Skin of body (tissue), 2 donors: ENCODE measurements around the gene PHRF1. TPM values are rescaled to one million over a fixed set of nuclear protein-coding genes. Genes with fewer than 3 reads are reported as not detected.

Experiments
- DNase-seq: peaks from one replicate; lab custom pipeline; 2025; lab: John Stamatoyannopoulos, UW
- total RNA-seq: library from RNA; depleted of rRNA; stranded (reverse); fragments of >200 nt; gene quantifications from one replicate; pipeline ENCODE4 v1.2.3, GENCODE V29; 2014

PHRF1 gene
- total RNA-seq, 1 donor from 2014 or later: 18.8 TPM

DNA sequence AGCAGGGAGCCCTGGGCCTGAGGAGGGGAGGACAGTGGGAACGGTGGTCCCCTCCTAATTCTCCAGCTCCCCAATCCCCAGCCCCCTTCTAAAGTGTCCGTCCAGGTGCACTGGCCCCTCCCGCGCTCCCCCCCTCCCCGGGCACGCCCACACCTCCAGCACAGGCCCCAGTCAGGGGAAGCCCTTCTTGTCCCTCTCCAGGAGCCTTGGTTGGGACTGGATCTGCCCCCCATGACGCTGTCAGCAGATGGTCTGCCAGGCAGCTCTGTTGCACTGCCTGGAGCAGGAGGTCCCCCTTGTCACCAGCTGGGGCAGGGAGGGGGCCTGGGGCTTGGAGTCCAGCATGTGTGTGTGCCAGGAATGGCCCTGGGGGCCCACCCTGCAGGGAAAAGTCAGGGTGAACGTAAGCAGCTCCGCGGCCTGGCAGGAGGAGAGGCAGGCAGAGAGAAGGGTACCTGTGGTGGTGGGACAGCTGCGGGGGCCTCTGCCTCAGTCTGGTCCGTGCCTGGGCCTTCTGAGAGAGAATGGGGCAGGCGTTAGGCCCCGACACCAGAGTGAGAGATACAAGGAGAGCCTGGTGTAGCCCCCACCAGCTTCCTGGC is 37.9 kb downstream of the PHRF1 start:
- no peak for DNase-seq

- no peak for DNase-seq
Measured at GRCh38 chr11:614623-615503, 38.6 kb downstream of the PHRF1 start.

DNA sequence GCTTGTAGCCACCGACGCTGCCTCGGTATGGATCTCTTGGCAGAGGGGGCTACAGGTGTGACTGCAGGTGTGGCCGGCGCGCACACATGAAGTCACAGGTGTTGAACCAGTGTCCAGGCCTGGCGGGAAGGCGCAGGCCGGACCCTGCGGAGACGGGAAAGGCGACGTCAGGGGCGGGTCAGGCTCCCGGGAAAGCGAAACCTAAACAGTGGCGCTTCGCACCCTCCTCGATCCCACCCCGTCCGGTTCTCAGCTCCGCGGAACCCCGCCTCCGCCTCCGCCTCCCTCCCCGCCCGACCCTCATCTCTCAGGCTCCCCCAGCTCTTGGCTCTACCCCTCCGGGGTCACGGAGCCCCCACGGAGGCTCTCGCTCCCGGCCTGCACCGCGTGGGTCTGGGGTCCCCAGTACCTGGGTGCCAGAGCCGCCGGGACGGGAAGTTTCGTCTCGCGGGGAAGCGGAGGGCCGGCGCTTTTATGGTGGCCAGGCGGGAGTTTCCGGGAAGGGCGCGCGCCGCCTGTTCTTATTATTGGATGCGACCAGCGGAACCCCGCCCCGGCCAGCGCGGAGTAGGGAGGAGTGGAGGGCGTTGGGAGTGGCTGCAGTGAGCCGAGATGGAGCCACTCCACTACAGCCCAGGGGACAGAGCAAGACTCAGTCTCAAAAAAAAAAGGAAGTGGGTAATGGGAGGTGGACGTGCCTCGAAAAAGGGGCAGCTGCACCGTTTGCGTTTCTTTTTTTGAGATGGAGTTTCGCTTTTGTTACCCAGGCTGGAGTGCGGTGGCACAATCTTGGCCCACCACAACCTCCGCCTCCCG is 39.4 kb downstream of the PHRF1 start, which contains the start of gene IRF7:
Gene IRF7, minus strand, starts transcription at position 447 of the 816 bp plus-strand sequence. CDS start 586 bp downstream, outside the sequence.
- peak; percentile 87 for DNase-seq

GRCh38 chr11:616320-617198 is 40.3 kb downstream of the PHRF1 start:
- DNase-seq: no peak

DNA sequence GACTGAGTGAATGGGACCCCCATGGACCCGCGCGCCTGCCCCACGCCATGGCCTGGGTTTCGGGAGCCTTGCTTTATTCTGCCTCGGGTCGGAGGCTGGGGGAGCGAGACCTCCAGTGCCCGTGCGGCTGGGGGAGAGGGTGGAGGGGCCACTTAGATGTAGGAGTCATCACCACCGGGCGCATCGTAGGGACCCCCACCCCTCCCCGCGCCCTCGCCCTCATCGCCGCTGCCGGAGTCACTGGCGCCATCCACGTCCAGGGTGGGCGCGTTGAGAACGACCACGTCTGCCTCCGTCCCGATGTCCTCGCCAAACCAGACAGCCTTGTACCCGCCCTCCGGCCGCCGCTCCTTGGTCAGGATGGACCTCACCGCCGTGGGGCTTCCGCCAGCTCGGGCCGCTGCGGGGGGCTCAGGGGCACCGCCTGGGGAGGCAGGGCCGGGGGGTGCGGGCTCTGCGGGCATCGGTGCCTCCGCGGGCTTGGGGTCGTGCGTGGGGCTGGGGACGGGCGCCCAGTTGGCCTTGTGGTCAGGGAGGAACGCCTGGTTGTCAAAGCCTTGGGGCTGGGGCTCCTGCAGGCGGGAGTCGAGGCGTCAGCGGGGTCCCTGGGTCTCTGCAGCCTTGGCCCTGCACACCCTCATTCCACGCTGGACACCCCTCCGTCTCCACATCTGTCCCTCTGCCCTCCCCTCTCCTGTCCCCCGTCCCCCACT is 41.1 kb downstream of the PHRF1 start:
- no peak for DNase-seq

DNA sequence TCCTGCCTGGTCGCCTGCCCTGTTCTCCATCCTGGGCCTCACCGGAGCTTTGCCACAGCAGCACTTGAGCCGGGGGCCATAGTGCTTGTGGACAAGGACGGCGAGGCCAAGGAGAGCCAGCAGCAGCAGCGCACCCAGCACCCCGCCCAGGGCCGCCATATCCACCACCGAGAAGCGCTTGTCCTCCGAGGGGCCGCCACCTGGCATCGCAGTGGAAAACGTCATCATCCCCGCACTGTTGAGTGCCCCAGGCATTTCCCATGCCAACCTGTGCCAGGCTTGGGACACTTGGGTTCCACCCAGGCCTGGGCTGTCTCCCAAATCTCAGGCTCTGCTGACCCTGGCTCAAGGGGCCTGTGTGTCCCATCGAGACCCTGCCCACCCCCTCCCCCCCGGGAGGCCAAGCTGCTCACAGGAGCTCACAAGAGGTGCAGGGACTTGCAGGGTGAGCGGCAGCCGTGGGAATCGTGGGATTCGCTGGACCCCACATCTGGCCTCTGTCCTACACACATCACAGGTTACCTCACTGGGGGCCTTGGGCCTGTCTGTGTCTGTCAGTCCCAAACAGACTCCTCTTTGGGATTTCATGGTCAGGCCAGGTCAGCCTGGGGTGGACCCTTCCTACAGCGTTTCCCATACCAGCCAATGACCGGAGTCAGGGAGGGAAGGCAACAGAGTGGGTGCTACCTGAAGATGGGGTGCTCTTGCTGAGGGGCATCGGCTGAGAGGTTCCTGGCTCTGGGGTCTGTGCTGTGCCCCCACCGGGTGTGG is 41.8 kb downstream of the PHRF1 start:
- DNase-seq: no peak

- no peak for DNase-seq
Measured at GRCh38 chr11:618856-619627, 42.8 kb downstream of the PHRF1 start.

GRCh38 chr11:619628-620050 is 43.4 kb downstream of the PHRF1 start:
- no peak for DNase-seq

- no peak for DNase-seq
Measured at GRCh38 chr11:620201-620600, 43.9 kb downstream of the PHRF1 start.

DNA sequence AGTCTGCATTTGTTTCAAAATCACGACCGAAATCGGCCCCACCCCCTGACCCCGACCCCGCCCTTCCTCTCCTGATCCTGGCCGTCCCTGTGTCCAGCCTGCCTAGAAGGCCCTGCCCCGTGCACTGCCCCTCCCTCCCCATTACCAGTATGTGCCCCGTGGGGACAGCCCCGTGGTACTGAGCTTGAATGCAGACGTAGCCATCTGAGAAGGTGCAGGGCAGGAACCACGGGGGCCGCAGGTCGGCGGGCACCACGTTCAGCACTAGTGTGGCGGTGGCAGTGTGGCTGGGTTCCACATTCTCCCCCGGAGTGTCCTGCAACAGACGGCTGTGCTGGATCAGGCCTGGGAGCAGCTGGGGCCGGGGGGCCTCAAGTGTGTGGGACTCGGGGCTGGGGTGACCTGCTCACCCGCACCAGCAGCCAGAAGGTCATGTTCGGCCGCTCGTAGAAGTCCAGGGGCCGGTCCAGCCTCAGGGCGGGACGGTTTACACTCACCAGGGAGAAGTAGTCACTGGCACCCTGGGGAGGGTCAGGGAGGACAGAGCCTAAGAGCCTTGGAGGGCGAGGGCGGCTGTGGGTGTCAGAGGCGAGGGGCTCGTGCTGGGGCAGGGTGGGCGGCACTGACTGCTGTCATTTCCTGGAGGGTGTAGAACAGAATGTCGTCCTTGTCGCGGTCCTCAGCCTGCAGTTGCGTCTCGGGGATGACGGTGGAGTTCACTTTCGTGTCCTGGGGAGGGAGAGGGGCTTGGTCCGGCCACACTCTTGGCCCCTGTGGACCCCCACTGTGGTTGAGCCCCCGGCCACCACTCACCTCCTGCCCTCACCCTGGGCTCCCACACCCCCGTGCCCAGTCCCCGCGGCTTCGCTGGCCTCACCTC is 44.9 kb downstream of the PHRF1 start:
- no peak for DNase-seq

GRCh38 chr11:621838-622237 is 45.6 kb downstream of the PHRF1 start:
- no peak for DNase-seq

GRCh38 chr11:623349-623869 is 47.1 kb downstream of the PHRF1 start:
- no peak for DNase-seq

DNA sequence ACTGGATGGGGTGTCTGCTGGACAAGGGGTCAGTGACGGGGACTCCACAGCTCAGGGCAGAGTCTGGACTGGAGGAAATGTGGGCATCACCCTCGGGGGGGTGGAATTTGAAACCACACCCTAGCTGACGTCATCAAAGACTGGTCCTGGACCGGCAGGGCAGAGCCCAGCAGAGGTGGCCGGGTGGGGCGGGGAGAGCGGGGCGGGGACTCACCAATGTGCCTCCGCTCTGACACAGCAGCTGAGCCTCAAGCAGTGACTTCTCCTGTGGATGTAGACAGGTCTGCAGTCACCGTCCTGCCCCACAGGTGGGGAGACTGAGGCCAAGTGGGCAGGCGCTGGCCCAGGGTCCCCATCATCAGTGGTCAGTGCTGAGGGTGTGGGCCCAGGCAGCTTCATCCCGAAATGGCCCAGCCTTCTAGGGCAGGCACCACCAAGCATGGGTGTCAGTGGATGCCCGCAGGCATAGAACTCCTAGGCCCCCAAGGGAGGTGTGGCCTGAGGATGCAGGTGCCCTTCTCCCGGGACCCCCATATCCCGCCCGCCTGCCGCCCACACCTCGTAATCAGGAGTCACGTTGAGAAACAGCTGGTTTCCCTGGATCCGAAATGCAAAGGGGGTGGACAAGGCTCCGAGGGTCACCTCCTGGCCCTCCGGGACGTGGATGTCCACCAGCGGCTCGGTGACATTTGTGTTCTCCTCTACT is 47.9 kb downstream of the PHRF1 start:
- no peak for DNase-seq

DNA sequence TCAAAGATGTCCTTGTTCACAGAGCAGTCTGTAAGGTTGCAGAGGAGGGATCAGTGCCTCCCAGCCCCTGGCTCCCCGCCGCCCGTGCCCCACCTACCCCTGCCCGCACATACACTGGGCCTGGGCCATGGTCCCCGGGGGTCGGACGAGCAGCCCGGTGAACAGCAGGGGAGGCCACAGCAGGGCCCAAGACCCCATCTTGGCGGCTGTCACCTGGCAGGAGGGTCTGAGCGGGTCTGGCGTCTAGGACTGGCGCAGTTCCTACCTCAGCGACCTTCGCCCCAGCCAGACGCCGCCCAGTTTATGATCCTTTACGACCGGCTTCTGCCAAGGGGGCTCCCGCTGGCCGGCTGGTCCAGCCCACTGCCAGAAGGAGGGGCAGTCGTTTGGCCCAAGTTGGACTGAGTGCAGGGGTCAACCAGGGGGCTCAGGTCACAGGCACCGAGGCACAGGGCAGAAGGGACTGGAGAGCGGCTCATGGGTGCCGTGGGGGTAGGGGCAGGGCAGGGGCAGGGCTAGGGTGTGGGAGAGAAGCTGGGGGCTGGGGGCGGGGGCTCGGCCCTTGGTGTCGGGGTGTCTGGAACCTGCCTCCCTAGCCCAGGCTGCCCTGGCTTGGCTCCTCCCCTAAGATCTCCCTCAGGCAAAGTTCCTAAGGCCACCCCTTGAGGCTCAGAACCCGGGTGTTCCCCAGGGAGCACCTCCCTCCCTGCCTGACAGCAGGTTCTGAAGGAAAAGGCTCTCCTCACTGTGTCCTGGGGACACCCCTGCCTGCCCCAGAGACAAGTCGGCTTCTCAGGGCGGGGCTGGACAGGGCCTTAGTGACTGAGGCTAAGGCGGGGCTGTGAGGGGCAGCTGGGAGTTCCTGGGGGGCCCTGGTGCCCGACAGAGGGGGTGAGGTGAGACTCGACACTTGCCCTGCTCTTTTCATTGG is 48.7 kb downstream of the PHRF1 start, which contains the start of gene CDHR5:
Gene CDHR5, minus strand, starts transcription at position 251 of the 931 bp plus-strand sequence. Its CDS starts 53 bp downstream, at position 198.
- no peak for DNase-seq

GRCh38 chr11:625636-626268 is 49.5 kb downstream of the PHRF1 start:
- DNase-seq: no peak
